Measurements from ENCODE around the gene DOCK4.

- TF ChIP-seq POLR2A (IDR thresholded peaks at IDR 0.05) (no peak), EP300 (IDR thresholded peaks at IDR 0.05; ENCODE audit: low read depth) (no peak), CTCF (IDR thresholded peaks at IDR 0.05) (no peak), POLR2AphosphoS5 (IDR thresholded peaks at IDR 0.05) (no peak)
These were observed 350.4 kb downstream of the DOCK4 start for GRCh38 chr7:111855842-111856227.
